K562 (cell line): ENCODE measurements around the gene JDP2.

ENCODE experiments used
- EP300 ChIP-seq: IDR thresholded peaks from 2 replicates; pipeline ENCODE4 v1.6.1; 2012; ENCODE audit warnings: low read length, improper control_type of control experiment
- KLF13 ChIP-seq: fragments of 450-650 bp; IDR thresholded peaks from 2 replicates; pipeline ENCODE4 v1.6.1; 2016; ENCODE audit warnings: missing genetic modification characterization, low read depth, mild to moderate bottlenecking, missing compliant biosample characterization, moderate library complexity, borderline replicate concordance
- MTA3 ChIP-seq: fragments of 450-650 bp; formaldehyde crosslinking; IDR thresholded peaks from 2 replicates; pipeline ENCODE4 v1.6.1; 2017; ENCODE audit warnings: mild to moderate bottlenecking, borderline replicate concordance
- RFX5 ChIP-seq: IDR thresholded peaks from 2 replicates; pipeline ENCODE4 v1.6.1; 2011; ENCODE audit warnings: low read depth, mild to moderate bottlenecking, improper control_type of control experiment, low read length

DNA sequence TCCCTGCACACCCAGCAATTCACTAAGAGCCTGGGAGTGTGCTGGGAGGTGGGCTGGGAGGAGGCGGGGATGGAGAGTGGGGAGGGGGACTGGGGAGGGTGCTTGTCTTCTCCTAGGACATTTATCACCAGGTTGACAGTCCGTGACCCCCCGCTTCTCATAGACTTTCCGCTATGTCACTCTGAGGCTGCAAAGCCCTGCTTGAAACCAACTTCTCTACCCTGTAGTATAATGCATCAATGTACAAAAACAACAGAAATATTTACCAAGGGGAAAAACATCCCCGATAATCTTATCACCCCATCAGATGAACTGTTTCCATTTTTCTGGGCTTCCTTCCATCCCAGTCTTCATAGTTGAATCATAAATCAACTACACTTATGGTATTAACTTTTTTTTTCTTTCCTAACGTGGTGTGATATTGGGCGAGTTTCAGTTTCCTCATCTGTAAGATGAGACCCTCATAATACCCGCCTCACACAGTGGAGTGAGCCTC is 65.8 kb downstream of the JDP2 start:
- TF ChIP-seq RFX5 = no peak
- no peak for TF ChIP-seq MTA3
- no peak for TF ChIP-seq EP300
- TF ChIP-seq KLF13 (tag) = no peak
